Thoracic aorta (tissue), 2 donors: ENCODE measurements around the gene LAMA5. TPM values are rescaled to one million over a fixed set of nuclear protein-coding genes. Genes with fewer than 3 reads are reported as not detected.

ENCODE experiments used
- ATAC-seq: fragments of 150-250 bp; one replicate; pipeline ENCODE4 v1.8.0; 2017; ENCODE audit warnings: low read depth; ENCODE audit not compliant: insufficient number of reproducible peaks, low FRiP score
- DNase-seq: peaks from one replicate; pipeline ENCODE4 v3.0.0-alpha.2; 2020; ENCODE audit warnings: low spot score
- H3K27ac ChIP-seq, 2 donors: fragments of 200-600 bp; sonication (generic); 1 replicate in 1 of 2; 2 replicates in 1 of 2; pipeline ENCODE4 v1.5.1; 2016; ENCODE audit warnings: mild to moderate bottlenecking in 2 of 2, moderate library complexity in 2 of 2
- H3K27me3 ChIP-seq: fragments of 200-600 bp; sonication (generic); replicated peaks from 2 replicates; pipeline ENCODE4 v1.6.0; 2016; ENCODE audit warnings: mild to moderate bottlenecking; ENCODE audit not compliant: insufficient read depth
- H3K36me3 ChIP-seq: fragments of 200-600 bp; sonication (generic); one replicate; pipeline ENCODE4 v1.5.1; 2016
- H3K4me1 ChIP-seq, 2 donors: fragments of 200-600 bp; sonication (generic); 1 replicate in 1 of 2; 2 replicates in 1 of 2; pipeline versions ENCODE4 v1.5.1 to v1.6.0; 2016; ENCODE audit warnings: low read depth in 2 of 2, mild to moderate bottlenecking in 1 of 2; ENCODE audit not compliant: control insufficient read depth in 1 of 2
- H3K4me3 ChIP-seq: fragments of 200-600 bp; sonication (generic); 2 replicates; pipeline ENCODE4 v1.5.1; 2016; ENCODE audit warnings: mild to moderate bottlenecking
- H3K9me3 ChIP-seq: fragments of 200-600 bp; sonication (generic); 2 replicates; pipeline ENCODE4 v1.5.1; 2016
- CTCF ChIP-seq: fragments of 200-600 bp; sonication (generic); IDR thresholded peaks from one replicate; pipeline ENCODE4 v1.5.1; 2019; ENCODE audit warnings: antibody characterized with exemption
- total RNA-seq, 2 donors: library from RNA; depleted of rRNA; stranded (reverse); fragments of >200 nt; gene quantifications; one replicate each; pipeline versions ENCODE4 v1.1.0 to v1.2.3, GENCODE V29; 2016

Gene LAMA5
- total RNA-seq, 2 donors from 2014 or later: 289 to 333 TPM

- H3K36me3 ChIP-seq: peaks cover 55% of the 10 kb centered on the region
- no peak overlapping the region for H3K4me3 ChIP-seq
- H3K27ac ChIP-seq: no peak overlapping the region
- peaks cover 8 to 16% of the 10 kb centered on the region in 2 donors for H3K4me1 ChIP-seq
- no peak for ATAC-seq
- TF ChIP-seq CTCF: no peak
- H3K27me3 ChIP-seq: no peaks in the 10 kb centered on the region
- no peaks in the 10 kb centered on the region for H3K9me3 ChIP-seq
- DNase-seq: no peak
Measured at GRCh38 chr20:62348604-62349003, 18.5 kb downstream of the LAMA5 start.

GRCh38 chr20:62347445-62347844 lies 19.7 kb downstream of the LAMA5 start:
- TF ChIP-seq CTCF: no peak
- peaks cover 55% of the 10 kb centered on the region for H3K36me3 ChIP-seq
- DNase-seq (no peak), ATAC-seq (no peak)
- H3K27me3 ChIP-seq: no peaks in the 10 kb centered on the region
- H3K4me1 ChIP-seq: peaks cover 0 to 4% of the 10 kb centered on the region in 2 donors
- H3K27ac ChIP-seq: no peak overlapping the region
- H3K4me3 ChIP-seq: no peak overlapping the region
- no peaks in the 10 kb centered on the region for H3K9me3 ChIP-seq

GRCh38 chr20:62347151-62347404 lies 20.0 kb downstream of the LAMA5 start:
- H3K4me1 ChIP-seq: peaks cover 0 to under 1% of the 10 kb centered on the region in 2 donors
- TF ChIP-seq CTCF: no peak
- ATAC-seq: no peak
- H3K27me3 ChIP-seq: no peaks in the 10 kb centered on the region
- H3K4me3 ChIP-seq: no peak overlapping the region
- H3K27ac ChIP-seq: no peak overlapping the region
- DNase-seq: no peak
- H3K9me3 ChIP-seq: no peaks in the 10 kb centered on the region
- peaks cover 54% of the 10 kb centered on the region for H3K36me3 ChIP-seq

- H3K36me3 ChIP-seq: peaks cover 52% of the 10 kb centered on the region
- no peaks in the 10 kb centered on the region for H3K4me1 ChIP-seq
- no peak overlapping the region for H3K27ac ChIP-seq
- H3K4me3 ChIP-seq: no peak overlapping the region
- DNase-seq: no peak
- H3K27me3 ChIP-seq: no peaks in the 10 kb centered on the region
- no peak for TF ChIP-seq CTCF
- no peaks in the 10 kb centered on the region for H3K9me3 ChIP-seq
- no peak for ATAC-seq
Measured at GRCh38 chr20:62346398-62347150, 20.5 kb downstream of the LAMA5 start.

GRCh38 chr20:62345681-62346370 lies 21.3 kb downstream of the LAMA5 start:
- no peak for ATAC-seq
- H3K36me3 ChIP-seq: peaks cover 46% of the 10 kb centered on the region

More at GRCh38 chr20:62345681-62346370, 21.3 kb downstream of the LAMA5 start:
- no peak for TF ChIP-seq CTCF
- Histone ChIP-seq H3K27me3 (no peaks in the 10 kb centered on the region), H3K4me3 (no peak overlapping the region), H3K4me1 (no peaks in the 10 kb centered on the region), H3K9me3 (no peaks in the 10 kb centered on the region), H3K27ac (no peak overlapping the region)
- DNase-seq: no peak
